Right forelimb (tissue), 1 donor: ENCODE results near the gene ZNRF1.

ENCODE experiments used
- DNase-seq: peaks from one replicate; pipeline ENCODE4 v3.0.0-alpha.2; 2018

Gene ZNRF1

GRCh38 chr16:75062976-75063346, 64.1 kb downstream of the ZNRF1 start:
- DNase-seq = no peak

- no peak for DNase-seq
Observed at GRCh38 chr16:75063549-75064088, 64.8 kb downstream of the ZNRF1 start.

GRCh38 chr16:75064403-75065148, 65.8 kb downstream of the ZNRF1 start:
- no peak for DNase-seq

GRCh38 chr16:75065149-75065505, 66.3 kb downstream of the ZNRF1 start:
- no peak for DNase-seq

- no peak for DNase-seq
Observed at GRCh38 chr16:75065521-75066149, 66.8 kb downstream of the ZNRF1 start.

GRCh38 chr16:75066861-75067447, 68.1 kb downstream of the ZNRF1 start:
- no peak for DNase-seq

DNA sequence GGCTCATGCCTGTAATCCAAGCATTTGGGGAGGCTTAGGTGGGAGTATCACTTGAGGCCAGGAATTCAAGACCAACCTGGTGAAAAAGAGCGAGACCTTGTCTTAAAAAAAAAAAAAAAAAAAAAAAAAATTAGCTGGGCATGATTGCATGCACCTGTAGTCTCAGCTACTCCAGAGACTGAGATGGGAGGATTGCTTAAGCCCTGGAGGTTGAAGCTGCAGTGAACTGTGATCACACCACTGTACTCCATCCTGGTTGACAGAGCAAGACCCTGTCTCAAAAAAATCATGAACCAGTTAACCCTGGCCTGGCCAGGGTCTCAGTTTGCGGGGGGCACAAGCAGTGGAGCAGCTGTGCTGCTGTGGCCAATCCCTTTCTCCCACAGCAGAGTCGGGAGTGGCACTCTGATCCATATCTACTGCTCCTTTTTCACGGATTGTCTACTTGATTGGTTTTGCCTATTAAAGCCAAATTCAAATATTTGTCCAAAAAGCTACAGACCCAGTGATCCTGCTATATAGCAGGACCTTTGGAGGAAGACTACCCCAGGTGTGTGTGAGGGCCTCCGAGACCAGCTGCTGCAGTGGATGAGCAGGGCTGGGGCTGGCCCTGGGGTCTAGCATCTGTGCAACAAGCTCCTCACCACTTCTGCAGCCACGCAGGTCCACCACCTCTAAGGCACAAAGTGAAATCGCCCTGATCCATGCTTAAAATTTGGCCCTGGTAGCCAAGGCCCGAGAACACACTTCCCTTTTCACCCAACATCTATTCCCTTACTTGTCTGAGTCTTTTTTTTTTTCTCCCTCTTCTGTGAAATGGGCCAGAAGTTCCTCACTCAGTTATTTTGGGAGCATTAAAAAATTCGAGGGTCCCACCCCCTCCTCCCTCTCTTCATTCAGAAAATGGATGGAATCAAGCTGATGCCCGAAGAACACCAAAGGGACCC, 69.5 kb downstream of the ZNRF1 start:
- no peak for DNase-seq

- peak; percentile 56 for DNase-seq
Observed at GRCh38 chr16:75070012-75070841, 71.4 kb downstream of the ZNRF1 start.

- DNase-seq = no peak
Observed at GRCh38 chr16:75071621-75072020, 72.8 kb downstream of the ZNRF1 start.

- no peak for DNase-seq
Observed at GRCh38 chr16:75072239-75072947, 73.6 kb downstream of the ZNRF1 start.

GRCh38 chr16:75073545-75074303, 74.9 kb downstream of the ZNRF1 start:
- no peak for DNase-seq

DNA sequence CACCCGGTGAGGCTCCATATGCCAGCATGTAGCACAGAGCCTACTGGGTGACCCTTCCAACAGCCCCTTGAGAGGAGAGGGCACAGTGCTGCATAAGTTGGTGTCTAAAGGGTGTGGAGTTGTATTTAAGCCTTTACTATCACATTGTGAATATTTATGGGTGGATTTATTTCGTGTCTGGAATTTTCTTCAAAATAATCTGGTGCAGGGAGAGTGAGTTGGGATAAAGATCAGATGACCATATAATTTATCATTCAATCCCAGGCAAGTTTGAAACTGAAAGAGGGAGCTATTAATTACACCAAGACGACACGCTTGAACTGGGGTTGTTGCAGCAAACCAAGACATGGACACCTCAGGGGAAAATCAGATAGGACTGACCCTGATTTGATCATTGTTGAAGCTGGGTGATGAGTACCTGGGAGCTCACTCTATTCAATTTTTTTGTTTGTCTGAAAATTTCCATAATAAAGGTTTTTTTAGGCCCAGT, 75.5 kb downstream of the ZNRF1 start:
- no peak for DNase-seq

DNA sequence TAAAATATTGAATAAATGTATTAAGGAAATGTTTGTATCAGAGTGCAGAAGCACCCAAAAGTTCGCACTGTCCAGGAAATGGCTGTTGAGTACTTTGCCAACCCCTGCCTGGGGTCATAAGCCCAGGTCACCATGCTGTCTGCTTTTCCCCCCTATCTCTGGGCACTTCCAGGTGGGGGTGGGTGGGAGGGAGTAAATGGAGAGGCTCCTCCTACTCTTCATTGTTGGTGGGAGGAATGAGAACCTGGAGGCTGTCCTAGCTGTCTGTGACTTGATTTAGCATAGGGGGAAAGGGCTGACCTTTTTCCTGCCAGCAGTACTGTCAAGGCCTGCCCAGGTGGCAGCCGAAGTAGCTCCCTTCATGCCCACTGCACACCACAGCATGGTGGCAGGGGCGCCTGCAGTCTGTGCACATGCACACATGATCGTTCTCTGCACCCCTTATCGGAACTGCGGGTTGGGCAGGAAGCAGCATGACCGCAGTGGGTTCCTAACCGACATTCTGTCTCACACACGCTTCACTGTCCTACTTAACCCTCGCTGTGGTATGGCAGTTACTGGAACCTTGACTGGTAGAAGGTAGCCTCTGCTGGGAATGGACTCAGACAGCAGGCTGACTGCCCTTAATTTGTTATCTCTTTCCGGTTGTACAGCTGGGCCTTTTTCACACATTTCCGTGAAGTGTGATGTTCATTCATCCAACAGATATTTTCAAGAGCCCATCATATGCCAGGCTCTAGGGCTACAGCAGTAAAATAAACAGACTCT, 76.3 kb downstream of the ZNRF1 start:
- no peak for DNase-seq

- DNase-seq = no peak
Observed at GRCh38 chr16:75075688-75076268, 77.0 kb downstream of the ZNRF1 start.

DNA sequence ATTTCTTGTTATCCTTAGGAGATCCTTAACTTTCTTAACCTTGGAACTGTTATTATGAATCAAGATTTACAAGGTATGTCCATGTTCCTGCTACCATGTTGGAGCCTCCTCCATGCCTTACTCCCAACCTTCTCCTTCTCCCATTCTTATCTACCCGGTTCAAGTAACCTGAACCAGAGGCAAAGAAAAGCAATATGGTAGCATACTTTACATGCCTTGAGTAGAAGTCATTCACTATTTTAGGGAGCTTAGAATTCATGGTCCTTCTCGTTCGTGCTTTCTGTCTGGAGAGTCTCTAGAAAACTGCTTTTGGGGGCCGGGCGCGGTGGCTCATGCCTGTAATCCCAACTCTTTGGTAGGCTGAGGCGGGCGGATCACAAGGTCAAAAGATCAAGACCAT, 80.1 kb downstream of the ZNRF1 start:
- DNase-seq = no peak

GRCh38 chr16:75079346-75079926, 80.6 kb downstream of the ZNRF1 start:
- no peak for DNase-seq

DNA sequence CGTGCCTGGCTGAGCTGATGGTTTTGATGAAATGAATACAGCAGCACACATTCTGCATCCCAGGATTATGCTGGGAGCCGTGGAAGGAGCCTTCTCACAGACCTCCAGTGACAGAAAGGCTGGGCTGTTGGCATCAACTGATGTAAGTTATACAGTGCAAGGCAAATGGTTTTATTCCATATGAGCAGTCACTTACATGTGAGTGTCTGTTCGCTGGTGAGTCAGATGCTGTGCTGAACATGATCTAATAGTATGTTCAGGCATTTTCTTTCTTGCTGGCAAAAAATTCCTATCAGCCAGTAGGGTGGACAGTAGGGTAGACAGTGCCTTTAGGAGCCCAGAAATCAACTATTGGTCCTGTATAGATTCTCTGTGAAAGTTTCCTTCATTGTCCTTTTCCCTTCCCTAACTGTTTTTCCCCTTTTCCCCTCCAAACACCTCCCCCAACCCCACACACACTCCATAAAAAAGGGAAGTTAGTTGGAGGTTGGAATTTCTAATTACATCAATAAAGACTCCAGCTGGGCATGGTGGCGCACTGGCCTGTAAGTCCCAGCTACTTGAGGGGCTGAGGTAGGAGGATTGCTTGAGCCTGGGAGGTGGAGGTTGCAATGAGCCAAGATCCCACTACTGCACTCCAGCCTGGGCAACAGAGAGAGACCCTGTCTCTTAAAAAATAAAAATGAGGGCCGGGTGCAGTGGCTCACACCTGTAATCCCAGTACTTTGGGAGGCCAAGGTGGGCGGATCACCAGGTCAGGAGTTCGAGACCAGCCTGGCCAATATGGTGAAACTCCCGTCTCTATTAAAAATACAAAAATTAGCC, 81.6 kb downstream of the ZNRF1 start:
- DNase-seq = no peak
